OCI-LY7 (cell line): Measurements from ENCODE around the gene CHKA. TPM values are rescaled to one million over a fixed set of nuclear protein-coding genes. Genes with fewer than 3 reads are reported as not detected.

ENCODE experiments used
- BruUV-seq: library from RNA; stranded (reverse); fragments of 400-500 nt; replicated peaks from 2 replicates; lab custom pipeline; 2021; lab: Mats Ljungman, UMichigan
- CTCF ChIA-PET: fragments of 300-600 bp; sonication (Branson Sonifier 250); formaldehyde crosslinking; loops from one replicate; lab custom pipeline; 2022; ENCODE audit warnings: antibody characterized with exemption; ENCODE audit not compliant: unreplicated experiment; lab: Charles Lee
- POLR2A ChIA-PET: fragments of 300-600 bp; sonication (Branson Sonifier 250); formaldehyde crosslinking; loops from one replicate; lab custom pipeline; 2022; ENCODE audit warnings: antibody characterized with exemption; lab: Charles Lee
- DNase-seq: peaks from one replicate; pipeline ENCODE4 v3.0.0-alpha.2; 2015; ENCODE audit warnings: low spot score
- H2AFZ ChIP-seq: fragments of 200-600 bp; sonication (generic), shearing (Covaris generic); 2 replicates; pipeline ENCODE4 v1.6.1; 2014; ENCODE audit warnings: mild to moderate bottlenecking, antibody characterized with exemption, low read length, moderate library complexity
- H3K27ac ChIP-seq: fragments of 200-600 bp; sonication (generic); 2 replicates; pipeline ENCODE4 v1.5.1; 2014; ENCODE audit warnings: mixed run types, low read depth, mild to moderate bottlenecking, moderate library complexity, low read length, inconsistent platforms; ENCODE audit not compliant: poor library complexity, severe bottlenecking
- H3K36me3 ChIP-seq: fragments of 200-600 bp; sonication (generic); 2 replicates; pipeline ENCODE4 v1.6.1; 2014; ENCODE audit warnings: mild to moderate bottlenecking, antibody characterized with exemption, low read length, moderate library complexity, mixed read lengths; ENCODE audit not compliant: insufficient read depth
- H3K4me1 ChIP-seq: fragments of 200-600 bp; sonication (generic); 2 replicates; pipeline ENCODE4 v1.5.1; 2014; ENCODE audit warnings: mild to moderate bottlenecking, low read length; ENCODE audit not compliant: insufficient read depth, poor library complexity, severe bottlenecking
- H3K4me2 ChIP-seq: fragments of 200-600 bp; sonication (generic); 2 replicates; pipeline ENCODE4 v1.6.1; 2014; ENCODE audit warnings: mild to moderate bottlenecking, low read length
- H3K4me3 ChIP-seq: fragments of 200-600 bp; sonication (generic); 2 replicates; pipeline ENCODE4 v1.5.1; 2014; ENCODE audit warnings: mild to moderate bottlenecking, low read depth, low read length; ENCODE audit not compliant: poor library complexity, severe bottlenecking
- H3K79me2 ChIP-seq: fragments of 200-600 bp; sonication (generic); 2 replicates; pipeline ENCODE4 v1.6.1; 2016; ENCODE audit warnings: low read depth, mild to moderate bottlenecking, low read length, moderate library complexity, mixed read lengths; ENCODE audit not compliant: insufficient read depth
- H3K9me2 ChIP-seq: fragments of 200-600 bp; sonication (generic); 2 replicates; pipeline ENCODE4 v1.6.1; 2016; ENCODE audit warnings: mild to moderate bottlenecking, low read length, mixed read lengths; ENCODE audit not compliant: insufficient read depth
- H3K9me3 ChIP-seq: fragments of 200-600 bp; sonication (generic); 2 replicates; pipeline ENCODE4 v1.6.1; 2014; ENCODE audit warnings: mild to moderate bottlenecking, mixed run types, low read length, mixed read lengths
- H4K20me1 ChIP-seq: fragments of 200-600 bp; sonication (generic); 2 replicates; pipeline ENCODE4 v1.6.1; 2014; ENCODE audit warnings: mild to moderate bottlenecking, antibody characterized with exemption, low read length, moderate library complexity, mixed read lengths; ENCODE audit not compliant: insufficient read depth
- CTCF ChIP-seq: fragments of 200-600 bp; sonication (generic); conservative IDR thresholded peaks from 2 replicates; pipeline ENCODE4 v1.5.1; 2014; ENCODE audit warnings: mild to moderate bottlenecking, antibody characterized with exemption, low read length, moderate library complexity, mixed read lengths
- EZH2phosphoT487 ChIP-seq: fragments of 200-600 bp; sonication (generic); IDR thresholded peaks from 2 replicates; pipeline ENCODE4 v1.6.1; 2018; ENCODE audit warnings: low read depth, borderline replicate concordance, mild to moderate bottlenecking, mixed run types, antibody characterized with exemption, low read length, moderate library complexity, mixed read lengths
- intact Hi-C: fragments of 100-400 bp; cut with micrococcal nuclease; formaldehyde crosslinking; loops from one replicate; pipeline ENCODE4 v1.10.0; 2022; ENCODE audit not compliant: unreplicated experiment
- total RNA-seq, 2 experiments: library from RNA; depleted of rRNA in 1 of 2; stranded (reverse); fragments of >200 nt in 1 of 2; shearing (Covaris generic) in 1 of 2; gene quantifications; 2 replicates each; pipeline ENCODE4 v1.2.3, GENCODE V29; 2014 to 2022

Gene CHKA
- total RNA-seq, 2 experiments from 2014 or later: 36.1 to 47.2 TPM

- Histone ChIP-seq H4K20me1 (peaks cover 28% of the 10 kb centered on the region), H2AFZ (no peak overlapping the region), H3K4me1 (peaks cover 30% of the 10 kb centered on the region), H3K36me3 (peaks cover 32% of the 10 kb centered on the region), H3K9me2 (no peaks in the 10 kb centered on the region), H3K4me3 (no peak overlapping the region), H3K79me2 (peaks cover 66% of the 10 kb centered on the region), H3K27ac (no peak overlapping the region), H3K4me2 (no peak overlapping the region), H3K9me3 (no peaks in the 10 kb centered on the region)
- no peak for TF ChIP-seq CTCF
- no TSS peak for BruUV-seq
- no peak for DNase-seq
- intact Hi-C loops: no loop called here
- CTCF ChIA-PET: no interaction called here
- POLR2A ChIA-PET: interaction anchor here (0.6 kb wide), 1 partner anchor 903 kb away, joined by 3 read pairs; no protein-coding TSS in a partner anchor
Measured at GRCh38 chr11:68116974-68117373, 4.2 kb downstream of the CHKA start.

GRCh38 chr11:68116126-68116525 is 5.1 kb downstream of the CHKA start:
- Histone ChIP-seq H3K79me2 (peaks cover 68% of the 10 kb centered on the region), H3K4me2 (no peak overlapping the region), H4K20me1 (peaks cover 28% of the 10 kb centered on the region), H3K27ac (no peak overlapping the region), H3K36me3 (peaks cover 32% of the 10 kb centered on the region), H3K4me1 (peaks cover 26% of the 10 kb centered on the region), H3K4me3 (no peak overlapping the region), H3K9me2 (no peaks in the 10 kb centered on the region), H2AFZ (no peak overlapping the region), H3K9me3 (no peaks in the 10 kb centered on the region)
- POLR2A ChIA-PET: no interaction called here
- intact Hi-C loops: no loop called here
- CTCF ChIA-PET: no interaction called here
- no peak for TF ChIP-seq CTCF
- TF ChIP-seq EZH2phosphoT487: no peak
- DNase-seq: no peak
- BruUV-seq: no TSS peak

DNA sequence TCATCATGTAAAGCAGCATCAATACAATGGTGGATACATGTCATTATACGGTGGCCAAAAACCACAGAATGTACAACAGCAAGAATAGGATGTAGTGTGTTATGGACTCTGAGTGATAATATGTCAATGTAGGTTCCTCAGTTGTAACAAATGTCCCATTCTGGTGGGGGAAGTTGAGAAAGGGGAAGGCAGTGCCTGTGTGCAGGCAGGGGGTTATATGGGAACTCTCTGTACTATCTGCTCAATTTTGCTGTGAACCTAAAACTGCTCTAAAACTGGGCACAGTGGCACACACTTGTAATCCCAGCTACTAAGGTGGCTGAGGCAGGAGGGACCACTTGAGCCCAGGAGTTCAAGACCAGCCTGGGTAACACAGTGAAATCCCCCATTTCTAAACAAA is 5.9 kb downstream of the CHKA start:
- intact Hi-C loops: no loop called here
- H3K9me2 ChIP-seq: no peaks in the 10 kb centered on the region
- peaks cover 32% of the 10 kb centered on the region for H3K36me3 ChIP-seq
- H3K27ac ChIP-seq: no peak overlapping the region
- CTCF ChIA-PET: no interaction called here
- peaks cover 27% of the 10 kb centered on the region for H4K20me1 ChIP-seq
- no TSS peak for BruUV-seq
- H3K9me3 ChIP-seq: no peaks in the 10 kb centered on the region
- H3K4me3 ChIP-seq: no peak overlapping the region
- no peak for DNase-seq
- no peak overlapping the region for H3K4me2 ChIP-seq
- POLR2A ChIA-PET: interaction anchor here (1.0 kb wide), 1 partner anchor 14 kb away, joined by 4 read pairs; no protein-coding TSS in a partner anchor
- peaks cover 26% of the 10 kb centered on the region for H3K4me1 ChIP-seq
- H2AFZ ChIP-seq: no peak overlapping the region
- peaks cover 74% of the 10 kb centered on the region for H3K79me2 ChIP-seq
- no peak for TF ChIP-seq EZH2phosphoT487
- TF ChIP-seq CTCF: no peak
